ENCODE data around the gene MYO1C. TPM values are rescaled to one million over a fixed set of nuclear protein-coding genes. Genes with fewer than 3 reads are reported as not detected.
"Not testable (repeated sequence)": the region's sequence is repeated elsewhere in the genome, so short reads cannot be mapped to it uniquely, and the experiment has no call there.

The MYO1C gene
- total RNA-seq, 1 experiment from 2014 or later: 227 TPM

- peak overlapping the region; percentile 85 to 92 for H3K4me3 ChIP-seq (replicated peaks in 1 of 2; ENCODE audit: low read depth in 1 of 2, low read length in 2 of 2)
- BruUV-seq (replicated peaks): no TSS peak
- H3K27ac ChIP-seq (ENCODE audit: low read depth, low read length): peak overlapping the region; percentile 96
- peaks cover 64% of the 10 kb centered on the region for H3K79me2 ChIP-seq (ENCODE audit: insufficient read depth, low read length)
- intact Hi-C loops (cut with micrococcal nuclease): loop anchor here (2.0 kb wide), 1 partner anchor 90 kb away; no protein-coding TSS in a partner anchor
- DNase-seq (ENCODE audit: low read depth, low spot score) (no peak), ATAC-seq (no peak)
- no peak for TF ChIP-seq YY1 (IDR thresholded peaks at IDR 0.05; ENCODE audit: extremely low read depth, insufficient replicate concordance, low read depth, low read length)
- TF ChIP-seq SP1 (IDR thresholded peaks at IDR 0.05; ENCODE audit: low read depth): no peak
- TF ChIP-seq EGR1 (IDR thresholded peaks at IDR 0.05; ENCODE audit: low read depth): no peak
- TF ChIP-seq ELF1 (IDR thresholded peaks at IDR 0.05; ENCODE audit: borderline replicate concordance, low read depth): no peak
- no peak for TF ChIP-seq POLR2AphosphoS5 (IDR thresholded peaks at IDR 0.05; ENCODE audit: low read depth, low read length)
- TF ChIP-seq CTCF (IDR thresholded peaks at IDR 0.05 in 2 of 3, conservative IDR thresholded peaks at IDR 0.05 in 1 of 3; ENCODE audit: borderline replicate concordance in 1 of 3, insufficient read depth in 1 of 3, low read depth in 2 of 3, low read length in 2 of 3): no peak
- TF ChIP-seq RAD21 (IDR thresholded peaks at IDR 0.05; ENCODE audit: low read depth): no peak
- no peak for TF ChIP-seq ZFX (IDR thresholded peaks at IDR 0.05)
- TF ChIP-seq TCF7L2 (IDR thresholded peaks at IDR 0.05; ENCODE audit: borderline replicate concordance, extremely low read depth, insufficient read depth, insufficient read length): no peak
- TF ChIP-seq, protein P1, sequence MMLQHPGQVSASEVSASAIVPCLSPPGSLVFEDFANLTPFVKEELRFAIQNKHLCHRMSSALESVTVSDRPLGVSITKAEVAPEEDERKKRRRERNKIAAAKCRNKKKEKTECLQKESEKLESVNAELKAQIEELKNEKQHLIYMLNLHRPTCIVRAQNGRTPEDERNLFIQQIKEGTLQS (IDR thresholded peaks at IDR 0.05): no peak
- TF ChIP-seq POLR2A (IDR thresholded peaks at IDR 0.05; ENCODE audit: borderline replicate concordance, extremely low read depth, insufficient read depth, insufficient read length): no peak
- no peak for TF ChIP-seq CBX3 (IDR thresholded peaks at IDR 0.05; ENCODE audit: low read depth)
- TF ChIP-seq CEBPB (IDR thresholded peaks at IDR 0.05; ENCODE audit: low read depth): no peak
- no peak for TF ChIP-seq MAX (IDR thresholded peaks at IDR 0.05)
- TF ChIP-seq, protein P2, sequence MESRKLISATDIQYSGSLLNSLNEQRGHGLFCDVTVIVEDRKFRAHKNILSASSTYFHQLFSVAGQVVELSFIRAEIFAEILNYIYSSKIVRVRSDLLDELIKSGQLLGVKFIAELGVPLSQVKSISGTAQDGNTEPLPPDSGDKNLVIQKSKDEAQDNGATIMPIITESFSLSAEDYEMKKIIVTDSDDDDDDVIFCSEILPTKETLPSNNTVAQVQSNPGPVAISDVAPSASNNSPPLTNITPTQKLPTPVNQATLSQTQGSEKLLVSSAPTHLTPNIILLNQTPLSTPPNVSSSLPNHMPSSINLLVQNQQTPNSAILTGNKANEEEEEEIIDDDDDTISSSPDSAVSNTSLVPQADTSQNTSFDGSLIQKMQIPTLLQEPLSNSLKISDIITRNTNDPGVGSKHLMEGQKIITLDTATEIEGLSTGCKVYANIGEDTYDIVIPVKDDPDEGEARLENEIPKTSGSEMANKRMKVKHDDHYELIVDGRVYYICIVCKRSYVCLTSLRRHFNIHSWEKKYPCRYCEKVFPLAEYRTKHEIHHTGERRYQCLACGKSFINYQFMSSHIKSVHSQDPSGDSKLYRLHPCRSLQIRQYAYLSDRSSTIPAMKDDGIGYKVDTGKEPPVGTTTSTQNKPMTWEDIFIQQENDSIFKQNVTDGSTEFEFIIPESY (IDR thresholded peaks at IDR 0.05; ENCODE audit: extremely low read depth, insufficient replicate concordance, low read length): no peak
- TF ChIP-seq FOSL1 (IDR thresholded peaks at IDR 0.05; ENCODE audit: low read depth): no peak
- TF ChIP-seq SRF (IDR thresholded peaks at IDR 0.05; ENCODE audit: low read depth): no peak
- H4K20me1 ChIP-seq (ENCODE audit: insufficient read depth): peaks cover 13% of the 10 kb centered on the region; the same call in 1 of the 2 replicates
- no peak overlapping the region for H2AFZ ChIP-seq (ENCODE audit: low read depth, low read length, poor library complexity, severe bottlenecking)
- peaks cover 12 to 23% of the 10 kb centered on the region in 2 experiments; a peak in 3 of 4 replicates for H3K4me1 ChIP-seq (ENCODE audit: control insufficient read depth in 1 of 2, insufficient read depth in 2 of 2, low read length in 2 of 2)
- H3K9me2 ChIP-seq (ENCODE audit: insufficient read depth): no peaks in the 10 kb centered on the region
- RAD21 ChIA-PET (ENCODE audit: low non-redundant PET in 1 of 2, low total read pairs in 2 of 2, uncharacterized antibody in 2 of 2, unreplicated experiment in 2 of 2): interaction anchor here in 1 of 2 experiments (1.5 kb wide), 1 partner anchor 33 kb away, joined by 3 read pairs; no protein-coding TSS in a partner anchor
- POLR2A ChIA-PET: no interaction called here
- peaks cover 9 to 24% of the 10 kb centered on the region in 2 experiments; a peak in 2 of 4 replicates for H3K36me3 ChIP-seq (ENCODE audit: control insufficient read depth in 1 of 2, insufficient read depth in 2 of 2, low read length in 2 of 2)
- H3K9me3 ChIP-seq (ENCODE audit: control insufficient read depth in 1 of 2, insufficient read depth in 1 of 2, low read depth in 1 of 2, low read length in 2 of 2): no peaks in the 10 kb centered on the region
- H3K27me3 ChIP-seq (ENCODE audit: insufficient read depth, low read length): no peaks in the 10 kb centered on the region
- H3K4me2 ChIP-seq (ENCODE audit: low read length): peak overlapping the region; percentile 75
- CTCF ChIA-PET: no interaction called here
- H3K9ac ChIP-seq (ENCODE audit: low read length): peak overlapping the region; percentile 99
These were observed 37.9 kb downstream of the MYO1C start for GRCh38 chr17:1454541-1454940.

- DNase-seq (ENCODE audit: low read depth, low spot score); H3K4me3 ChIP-seq (replicated peaks in 1 of 2; ENCODE audit: low read depth in 1 of 2, low read length in 2 of 2); H3K27ac ChIP-seq (ENCODE audit: low read depth, low read length); BruUV-seq (replicated peaks); H3K27me3 ChIP-seq (ENCODE audit: insufficient read depth, low read length); POLR2A ChIA-PET; H3K9me2 ChIP-seq (ENCODE audit: insufficient read depth); H3K9ac ChIP-seq (ENCODE audit: low read length); ATAC-seq; CTCF ChIA-PET; H2AFZ ChIP-seq (ENCODE audit: low read depth, low read length, poor library complexity, severe bottlenecking); H3K4me2 ChIP-seq (ENCODE audit: low read length); H3K9me3 ChIP-seq (ENCODE audit: control insufficient read depth in 1 of 2, insufficient read depth in 1 of 2, low read depth in 1 of 2, low read length in 2 of 2): not testable (repeated sequence)
- H3K36me3 ChIP-seq (ENCODE audit: control insufficient read depth in 1 of 2, insufficient read depth in 2 of 2, low read length in 2 of 2): peaks cover 9 to 27% of the 10 kb centered on the region in 2 experiments; a peak in 2 of 4 replicates
- peaks cover 12 to 23% of the 10 kb centered on the region in 2 experiments; a peak in 3 of 4 replicates for H3K4me1 ChIP-seq (ENCODE audit: control insufficient read depth in 1 of 2, insufficient read depth in 2 of 2, low read length in 2 of 2)
- peaks cover 73% of the 10 kb centered on the region for H3K79me2 ChIP-seq (ENCODE audit: insufficient read depth, low read length)
- intact Hi-C loops (cut with micrococcal nuclease): loop anchor here (2.0 kb wide), 1 partner anchor 89 kb away; no protein-coding TSS in a partner anchor
- RAD21 ChIA-PET (ENCODE audit: low non-redundant PET in 1 of 2, low total read pairs in 2 of 2, uncharacterized antibody in 2 of 2, unreplicated experiment in 2 of 2): interaction anchor here in 1 of 2 experiments (1.5 kb wide), 1 partner anchor 34 kb away, joined by 3 read pairs; no protein-coding TSS in a partner anchor
- H4K20me1 ChIP-seq (ENCODE audit: insufficient read depth): peaks cover 16% of the 10 kb centered on the region; the same call in 1 of the 2 replicates
These were observed 38.8 kb downstream of the MYO1C start for GRCh38 chr17:1453694-1454093.

Measured in HCT116 (cell line).